DND-41 (cell line): Measurements from ENCODE around the gene SYT5.

Experiments
- CTCF ChIP-seq: IDR thresholded peaks from 2 replicates; pipeline ENCODE4 v1.5.1; 2012; ENCODE audit warnings: borderline replicate concordance, low read length, moderate library complexity, mild to moderate bottlenecking; ENCODE audit not compliant: poor library complexity, severe bottlenecking; ENCODE audit errors: extremely low read depth
- EZH2 ChIP-seq: IDR thresholded peaks from 3 replicates; pipeline ENCODE4 v1.6.1; 2012; ENCODE audit warnings: borderline replicate concordance, low read depth, mild to moderate bottlenecking, moderate library complexity, low read length, inconsistent platforms; ENCODE audit not compliant: severe bottlenecking

GRCh38 chr19:55176076-55176475, 4.0 kb downstream of the SYT5 start:
- TF ChIP-seq CTCF (no peak), EZH2 (no peak)
